ENCODE measurements around the gene FILIP1. TPM values are rescaled to one million over a fixed set of nuclear protein-coding genes. Genes with fewer than 3 reads are reported as not detected.

FILIP1 gene
- total RNA-seq, 4 donors from 2014 or later: 57.5 to 123 (median 93.8) TPM

- H3K27me3 ChIP-seq: no peaks in the 10 kb centered on the region
- DNase-seq: no peak
- H3K4me1 ChIP-seq: peaks cover 83 to 91% of the 10 kb centered on the region in 2 donors
- intact Hi-C loops (cut with DNase I; ENCODE audit: low total_unique reads): loop anchor here (5.0 kb wide), 1 partner anchor 58 kb away; no protein-coding TSS in a partner anchor
- no peaks in the 10 kb centered on the region for H3K36me3 ChIP-seq
- no peaks in the 10 kb centered on the region for H3K9me3 ChIP-seq
- in situ Hi-C loops (cut with MboI; ENCODE audit: low sequenced_read_pairs in 4 of 4): no loop called here
- TF ChIP-seq POLR2A (IDR thresholded peaks at IDR 0.05) (no peak), CTCF (IDR thresholded peaks at IDR 0.05 in 4 of 5, conservative IDR thresholded peaks at IDR 0.05 in 1 of 5) (no peak)
- peak overlapping the region in 3 of 4 donors; percentile 1 to 54 (median 45) for H3K27ac ChIP-seq
- ATAC-seq: no peak
- H3K4me3 ChIP-seq: no peak overlapping the region
Measured at GRCh38 chr6:75424618-75425548, 68.7 kb downstream of the FILIP1 start.

- DNase-seq: no peak
- Histone ChIP-seq H3K4me3 (no peak overlapping the region), H3K27ac (peak overlapping the region in 1 of 4 donors; percentile 76), H3K27me3 (no peaks in the 10 kb centered on the region), H3K36me3 (no peaks in the 10 kb centered on the region), H3K4me1 (peaks cover 81 to 90% of the 10 kb centered on the region in 2 donors), H3K9me3 (no peaks in the 10 kb centered on the region)
- in situ Hi-C loops (cut with MboI; ENCODE audit: low sequenced_read_pairs in 4 of 4): no loop called here
- no peak for ATAC-seq
- TF ChIP-seq POLR2A (IDR thresholded peaks at IDR 0.05): no peak
- TF ChIP-seq CTCF (IDR thresholded peaks at IDR 0.05 in 4 of 5, conservative IDR thresholded peaks at IDR 0.05 in 1 of 5): no peak
- intact Hi-C loops (cut with DNase I; ENCODE audit: low total_unique reads): loop anchor here (5.0 kb wide), 1 partner anchor 56 kb away; no protein-coding TSS in a partner anchor
Measured at GRCh38 chr6:75423386-75423785, 70.2 kb downstream of the FILIP1 start.

GRCh38 chr6:75422024-75422639, 71.5 kb downstream of the FILIP1 start:
- ATAC-seq (peak in 1 of 2 donors; percentile 9), DNase-seq (no peak)
- no peak overlapping the region for H3K4me3 ChIP-seq
- no peaks in the 10 kb centered on the region for H3K27me3 ChIP-seq
- peak overlapping the region; percentile 67 to 76 (median 72) for H3K27ac ChIP-seq
- in situ Hi-C loops (cut with MboI; ENCODE audit: low sequenced_read_pairs in 4 of 4): no loop called here
- H3K9me3 ChIP-seq: no peaks in the 10 kb centered on the region
- TF ChIP-seq POLR2A (IDR thresholded peaks at IDR 0.05) (no peak), CTCF (IDR thresholded peaks at IDR 0.05 in 4 of 5, conservative IDR thresholded peaks at IDR 0.05 in 1 of 5) (no peak)
- intact Hi-C loops (cut with DNase I; ENCODE audit: low total_unique reads): loop anchor here (5.0 kb wide), 1 partner anchor 55 kb away; no protein-coding TSS in a partner anchor
- peaks cover 79 to 90% of the 10 kb centered on the region in 2 donors for H3K4me1 ChIP-seq
- H3K36me3 ChIP-seq: no peaks in the 10 kb centered on the region

GRCh38 chr6:75421316-75422023, 72.1 kb downstream of the FILIP1 start:
- Histone ChIP-seq H3K4me1 (peaks cover 85 to 93% of the 10 kb centered on the region in 2 donors), H3K9me3 (no peaks in the 10 kb centered on the region), H3K4me3 (no peak overlapping the region), H3K27me3 (no peaks in the 10 kb centered on the region), H3K27ac (peak overlapping the region; percentile 67 to 76 (median 72)), H3K36me3 (no peaks in the 10 kb centered on the region)
- in situ Hi-C loops (cut with MboI; ENCODE audit: low sequenced_read_pairs in 4 of 4) (no loop called here), intact Hi-C loops (cut with DNase I; ENCODE audit: low total_unique reads) (loop anchor here (5.0 kb wide), 1 partner anchor 54 kb away; no protein-coding TSS in a partner anchor)
- no peak for TF ChIP-seq POLR2A (IDR thresholded peaks at IDR 0.05)
- TF ChIP-seq CTCF (IDR thresholded peaks at IDR 0.05 in 4 of 5, conservative IDR thresholded peaks at IDR 0.05 in 1 of 5): no peak
- DNase-seq: peak; percentile 28 to 35
- peak; percentile 73 to 80 for ATAC-seq
